CD4-positive, alpha-beta T cell (primary cell): ENCODE measurements around the gene PCSK4. TPM values are rescaled to one million over a fixed set of nuclear protein-coding genes. Genes with fewer than 3 reads are reported as not detected.

Experiments used
- ATAC-seq: fragments of 200-7000 bp; cut with Tn5 transposase; one replicate; pipeline ENCODE4 v1.10.0; 2022; ENCODE audit warnings: mild to moderate bottlenecking; ENCODE audit not compliant: poor library complexity
- CTCF ChIA-PET: fragments of 350-600 bp; sonication (Branson Sonifier 250); formaldehyde crosslinking; loops from one replicate; lab custom pipeline; 2021; ENCODE audit warnings: antibody characterized with exemption, inconsistent platforms; lab: Charles Lee
- POLR2A ChIA-PET: fragments of 350-600 bp; sonication (Branson Sonifier 250); formaldehyde crosslinking; loops from one replicate; lab custom pipeline; 2021; ENCODE audit warnings: antibody characterized with exemption, inconsistent platforms; lab: Charles Lee
- DNase-seq, 14 experiments: peaks; one replicate each; pipeline ENCODE4 v3.0.0-alpha.2; 2013 to 2020; ENCODE audit warnings: mixed read lengths in 2 of 14
- H3K27ac ChIP-seq, 2 donors: one replicate each; pipeline versions ENCODE4 v1.5.1 to v1.7.0; 2013; ENCODE audit warnings: low read length in 2 of 2, low read depth in 1 of 2, mild to moderate bottlenecking in 1 of 2
- H3K27me3 ChIP-seq, 2 experiments: 1 replicate in 1 of 2; 2 replicates in 1 of 2; pipeline versions ENCODE4 v1.6.1 to v1.7.0; 2013; ENCODE audit warnings: low read length in 2 of 2, control low read depth in 1 of 2, mild to moderate bottlenecking in 1 of 2, moderate library complexity in 1 of 2; ENCODE audit not compliant: insufficient read depth in 2 of 2, control insufficient read depth in 1 of 2
- H3K36me3 ChIP-seq: one replicate; pipeline ENCODE4 v1.6.1; 2013; ENCODE audit warnings: low read length, control low read depth; ENCODE audit not compliant: insufficient read depth
- H3K4me1 ChIP-seq: one replicate; pipeline ENCODE4 v1.6.1; 2013; ENCODE audit warnings: low read length, control low read depth; ENCODE audit not compliant: insufficient read depth
- H3K4me3 ChIP-seq: one replicate; pipeline ENCODE4 v1.5.1; 2013; ENCODE audit warnings: mild to moderate bottlenecking, low read length, moderate library complexity
- H3K9me3 ChIP-seq, 2 experiments: 1 replicate in 1 of 2; 2 replicates in 1 of 2; pipeline versions ENCODE4 v1.6.1 to v1.7.0; 2013; ENCODE audit warnings: low read length in 2 of 2, mild to moderate bottlenecking in 2 of 2, control low read depth in 1 of 2, moderate library complexity in 1 of 2; ENCODE audit not compliant: control insufficient read depth in 1 of 2, insufficient read depth in 1 of 2
- H3K27ac Mint-ChIP-seq: one replicate; pipeline ENCODE4 v1.8.0; 2020; ENCODE audit warnings: mixed read lengths
- H3K27me3 Mint-ChIP-seq: one replicate; pipeline ENCODE4 v1.8.0; 2021; ENCODE audit warnings: mixed read lengths
- H3K36me3 Mint-ChIP-seq: one replicate; pipeline ENCODE4 v1.8.0; 2021; ENCODE audit warnings: low read depth, mixed read lengths
- H3K4me1 Mint-ChIP-seq: one replicate; pipeline ENCODE4 v1.8.0; 2021; ENCODE audit warnings: low read depth, mixed read lengths
- H3K4me3 Mint-ChIP-seq: one replicate; pipeline ENCODE4 v1.8.0; 2020; ENCODE audit warnings: mild to moderate bottlenecking, mixed read lengths
- H3K9me3 Mint-ChIP-seq: one replicate; pipeline ENCODE4 v1.8.0; 2020; ENCODE audit warnings: mixed read lengths
- intact Hi-C, 2 experiments: fragments of 100-400 bp; cut with DNase I in 1 of 2; cut with micrococcal nuclease in 1 of 2; formaldehyde crosslinking; loops; one replicate each; pipeline versions ENCODE4 v1.15.1 to v1.9.0; 2023 to 2025; cut with DNase I, micrococcal nuclease
- total RNA-seq, 174 experiments: library from RNA in 2 of 174; stranded (reverse) in 2 of 174; gene quantifications; one replicate each; pipeline ENCODE4 v1.2.3 and lab custom pipeline; 2021 to 2026
- TF ChIP-seq, protein P1 (sequence below): fragments of 200-600 bp; IDR thresholded peaks from one replicate; pipeline ENCODE4 v1.8.0; 2022; ENCODE audit warnings: antibody characterized with exemption, mild to moderate bottlenecking

Gene PCSK4
- total RNA-seq, 2 experiments from 2014 or later: 4.2 to 5.2 TPM

- Histone ChIP-seq H3K27me3 (peaks cover 7 to 8% of the 10 kb centered on the region in 2 experiments), H3K27ac (no peak overlapping the region), H3K9me3 (peaks cover 0 to 6% of the 10 kb centered on the region in 2 experiments), H3K4me3 (no peak overlapping the region), H3K36me3 (peaks cover 14% of the 10 kb centered on the region), H3K4me1 (peaks cover 48% of the 10 kb centered on the region)
- POLR2A ChIA-PET: interaction anchor here (0.7 to 1.5 kb wide), 2 partner anchors 15 to 204 kb away, joined by 3 to 4 read pairs; partner anchors contain the start of gene CIRBP
- intact Hi-C loops: loop anchor here in 1 of 2 experiments (10.0 kb wide), 1 partner anchor 198 kb away; the partner anchor contains the start of gene FAM174C
- peak overlapping the region; percentile 59 for H3K4me3 Mint-ChIP-seq
- ATAC-seq (no peak), DNase-seq (no peak)
- H3K36me3 Mint-ChIP-seq: peaks cover 5% of the 10 kb centered on the region
- H3K4me1 Mint-ChIP-seq: peaks cover 23% of the 10 kb centered on the region
- TF ChIP-seq, protein P1, sequence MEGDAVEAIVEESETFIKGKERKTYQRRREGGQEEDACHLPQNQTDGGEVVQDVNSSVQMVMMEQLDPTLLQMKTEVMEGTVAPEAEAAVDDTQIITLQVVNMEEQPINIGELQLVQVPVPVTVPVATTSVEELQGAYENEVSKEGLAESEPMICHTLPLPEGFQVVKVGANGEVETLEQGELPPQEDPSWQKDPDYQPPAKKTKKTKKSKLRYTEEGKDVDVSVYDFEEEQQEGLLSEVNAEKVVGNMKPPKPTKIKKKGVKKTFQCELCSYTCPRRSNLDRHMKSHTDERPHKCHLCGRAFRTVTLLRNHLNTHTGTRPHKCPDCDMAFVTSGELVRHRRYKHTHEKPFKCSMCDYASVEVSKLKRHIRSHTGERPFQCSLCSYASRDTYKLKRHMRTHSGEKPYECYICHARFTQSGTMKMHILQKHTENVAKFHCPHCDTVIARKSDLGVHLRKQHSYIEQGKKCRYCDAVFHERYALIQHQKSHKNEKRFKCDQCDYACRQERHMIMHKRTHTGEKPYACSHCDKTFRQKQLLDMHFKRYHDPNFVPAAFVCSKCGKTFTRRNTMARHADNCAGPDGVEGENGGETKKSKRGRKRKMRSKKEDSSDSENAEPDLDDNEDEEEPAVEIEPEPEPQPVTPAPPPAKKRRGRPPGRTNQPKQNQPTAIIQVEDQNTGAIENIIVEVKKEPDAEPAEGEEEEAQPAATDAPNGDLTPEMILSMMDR: no peak
- no peaks in the 10 kb centered on the region for H3K27me3 Mint-ChIP-seq
- CTCF ChIA-PET: no interaction called here
- H3K27ac Mint-ChIP-seq: no peak overlapping the region
- no peaks in the 10 kb centered on the region for H3K9me3 Mint-ChIP-seq
Observed at GRCh38 chr19:1473085-1473851, 16.9 kb downstream of the PCSK4 start.

- H3K9me3 ChIP-seq: peaks cover 0 to 8% of the 10 kb centered on the region in 2 experiments
- H3K9me3 Mint-ChIP-seq: no peaks in the 10 kb centered on the region
- intact Hi-C loops: loop anchor here in 1 of 2 experiments (10.0 kb wide), 1 partner anchor 198 kb away; the partner anchor contains the start of gene FAM174C
- peaks cover 5% of the 10 kb centered on the region for H3K36me3 Mint-ChIP-seq
- no peak overlapping the region for H3K27ac ChIP-seq
- H3K27me3 ChIP-seq: peaks cover 9 to 16% of the 10 kb centered on the region in 2 experiments
- CTCF ChIA-PET: interaction anchor here (2.1 kb wide), 1 partner anchor 19 kb away, joined by 9 read pairs; the partner anchor contains the start of gene REEP6
- H3K36me3 ChIP-seq: peaks cover 12% of the 10 kb centered on the region
- no peak overlapping the region for H3K4me3 ChIP-seq
- peaks cover 16% of the 10 kb centered on the region for H3K4me1 Mint-ChIP-seq
- H3K4me3 Mint-ChIP-seq: peak overlapping the region; percentile 59
- H3K27me3 Mint-ChIP-seq: no peaks in the 10 kb centered on the region
- ATAC-seq (no peak), DNase-seq (no peak)
- TF ChIP-seq, protein P1: no peak
- H3K27ac Mint-ChIP-seq: no peak overlapping the region
- POLR2A ChIA-PET: interaction anchor here (1.0 to 3.9 kb wide), 5 partner anchors 14 to 204 kb away, joined by 4 to 12 read pairs (median 4); partner anchors contain the start of gene REEP6
- peaks cover 48% of the 10 kb centered on the region for H3K4me1 ChIP-seq
Observed at GRCh38 chr19:1472231-1473084, 17.7 kb downstream of the PCSK4 start.
